ENCODE measurements around the gene COL4A2. TPM values are rescaled to one million over a fixed set of nuclear protein-coding genes. Genes with fewer than 3 reads are reported as not detected.

Gene COL4A2
- total RNA-seq, 1 donor from 2014 or later: 7.6 TPM

- H3K4me3 ChIP-seq (ENCODE audit: low read depth, low read length): no peak overlapping the region
- no peak for DNase-seq (ENCODE audit: low read depth)
- TF ChIP-seq, protein P1, sequence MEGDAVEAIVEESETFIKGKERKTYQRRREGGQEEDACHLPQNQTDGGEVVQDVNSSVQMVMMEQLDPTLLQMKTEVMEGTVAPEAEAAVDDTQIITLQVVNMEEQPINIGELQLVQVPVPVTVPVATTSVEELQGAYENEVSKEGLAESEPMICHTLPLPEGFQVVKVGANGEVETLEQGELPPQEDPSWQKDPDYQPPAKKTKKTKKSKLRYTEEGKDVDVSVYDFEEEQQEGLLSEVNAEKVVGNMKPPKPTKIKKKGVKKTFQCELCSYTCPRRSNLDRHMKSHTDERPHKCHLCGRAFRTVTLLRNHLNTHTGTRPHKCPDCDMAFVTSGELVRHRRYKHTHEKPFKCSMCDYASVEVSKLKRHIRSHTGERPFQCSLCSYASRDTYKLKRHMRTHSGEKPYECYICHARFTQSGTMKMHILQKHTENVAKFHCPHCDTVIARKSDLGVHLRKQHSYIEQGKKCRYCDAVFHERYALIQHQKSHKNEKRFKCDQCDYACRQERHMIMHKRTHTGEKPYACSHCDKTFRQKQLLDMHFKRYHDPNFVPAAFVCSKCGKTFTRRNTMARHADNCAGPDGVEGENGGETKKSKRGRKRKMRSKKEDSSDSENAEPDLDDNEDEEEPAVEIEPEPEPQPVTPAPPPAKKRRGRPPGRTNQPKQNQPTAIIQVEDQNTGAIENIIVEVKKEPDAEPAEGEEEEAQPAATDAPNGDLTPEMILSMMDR (IDR thresholded peaks at IDR 0.05; ENCODE audit: insufficient read depth, low read length, severe bottlenecking): no peak
- no peak for FAIRE-seq
- H3K27me3 ChIP-seq (ENCODE audit: control insufficient read depth, insufficient read depth, low read length): no peaks in the 10 kb centered on the region
- no peaks in the 10 kb centered on the region for H3K36me3 ChIP-seq (ENCODE audit: control insufficient read depth, insufficient read depth, low read length)
These were observed 47.8 kb downstream of the COL4A2 start for GRCh38 chr13:110354715-110355473.

DNA sequence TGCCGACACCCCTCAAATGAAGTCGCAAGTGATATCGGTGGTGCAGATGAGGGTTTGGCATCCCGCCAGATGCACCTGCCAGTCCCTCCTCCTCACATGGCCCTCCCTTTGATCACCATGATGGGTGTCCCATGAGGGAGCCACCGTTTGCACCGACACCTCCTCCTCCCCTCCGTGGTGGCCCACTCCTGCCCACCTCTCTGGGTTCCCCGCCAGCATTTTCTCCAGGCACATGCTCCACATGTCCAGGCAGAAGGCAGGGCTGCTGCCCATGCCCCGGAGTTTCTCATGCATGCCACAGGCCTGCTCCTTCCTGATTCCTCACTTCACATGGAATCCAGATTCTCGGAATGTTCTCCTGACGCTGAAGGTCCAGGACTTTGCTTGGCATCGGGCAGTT, 49.3 kb downstream of the COL4A2 start:
- Histone ChIP-seq H3K4me3 (ENCODE audit: low read depth, low read length) (no peak overlapping the region), H3K27me3 (ENCODE audit: control insufficient read depth, insufficient read depth, low read length) (no peaks in the 10 kb centered on the region), H3K36me3 (ENCODE audit: control insufficient read depth, insufficient read depth, low read length) (no peaks in the 10 kb centered on the region)
- TF ChIP-seq, protein P1 (IDR thresholded peaks at IDR 0.05; ENCODE audit: insufficient read depth, low read length, severe bottlenecking): no peak
- DNase-seq (ENCODE audit: low read depth): no peak
- no peak for FAIRE-seq

- H3K4me3 ChIP-seq (ENCODE audit: low read depth, low read length): no peak overlapping the region
- DNase-seq (ENCODE audit: low read depth): no peak
- TF ChIP-seq, protein P1 (IDR thresholded peaks at IDR 0.05; ENCODE audit: insufficient read depth, low read length, severe bottlenecking): no peak
- H3K27me3 ChIP-seq (ENCODE audit: control insufficient read depth, insufficient read depth, low read length): no peaks in the 10 kb centered on the region
- no peak for FAIRE-seq
- H3K36me3 ChIP-seq (ENCODE audit: control insufficient read depth, insufficient read depth, low read length): peaks cover 1% of the 10 kb centered on the region
These were observed 51.3 kb downstream of the COL4A2 start for GRCh38 chr13:110358381-110358780.

DNA sequence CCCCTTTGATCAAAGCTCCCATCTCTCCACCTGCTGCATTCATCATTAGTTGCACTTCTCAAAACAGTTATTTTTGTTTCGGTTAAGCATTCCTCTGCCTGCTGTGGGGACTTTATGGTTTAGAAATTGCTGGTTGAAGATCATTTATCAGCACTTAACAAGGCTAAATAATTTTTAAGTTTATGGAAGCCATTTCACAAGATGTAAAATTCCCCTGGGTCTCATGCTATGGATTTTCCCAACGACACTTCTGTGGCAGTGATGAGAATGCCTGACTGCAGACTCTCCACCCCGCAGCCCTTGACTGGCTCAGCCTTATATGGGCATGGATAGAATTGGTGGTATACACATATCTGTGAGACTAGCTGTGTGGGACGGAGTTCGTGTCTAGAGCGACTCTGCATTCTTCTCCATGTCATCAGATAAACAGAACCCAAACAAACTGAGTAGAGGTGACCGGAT, 52.8 kb downstream of the COL4A2 start:
- Histone ChIP-seq H3K36me3 (ENCODE audit: control insufficient read depth, insufficient read depth, low read length) (peaks cover 1% of the 10 kb centered on the region), H3K4me3 (ENCODE audit: low read depth, low read length) (no peak overlapping the region), H3K27me3 (ENCODE audit: control insufficient read depth, insufficient read depth, low read length) (no peaks in the 10 kb centered on the region)
- DNase-seq (ENCODE audit: low read depth) (no peak), FAIRE-seq (no peak)
- TF ChIP-seq, protein P1 (IDR thresholded peaks at IDR 0.05; ENCODE audit: insufficient read depth, low read length, severe bottlenecking): no peak

DNA sequence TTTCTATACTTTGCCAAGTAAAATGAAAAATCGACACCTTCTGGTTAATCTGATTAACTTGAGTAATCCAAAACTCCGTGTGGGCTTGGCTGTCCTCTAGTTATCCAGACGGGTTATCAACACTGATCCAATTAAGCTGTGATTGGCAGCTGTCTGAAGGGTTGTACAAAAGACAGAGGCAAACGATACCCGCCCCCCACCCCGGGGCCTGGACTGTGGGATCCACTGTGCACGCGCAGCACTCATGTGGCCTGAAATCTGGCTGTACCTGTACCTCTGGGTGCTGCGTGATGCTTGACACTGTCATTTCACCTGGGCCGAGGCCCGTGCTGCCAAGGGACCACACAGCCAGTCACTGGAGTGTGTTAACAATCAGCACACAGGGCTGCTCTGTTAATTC, 53.5 kb downstream of the COL4A2 start:
- Histone ChIP-seq H3K4me3 (ENCODE audit: low read depth, low read length) (no peak overlapping the region), H3K36me3 (ENCODE audit: control insufficient read depth, insufficient read depth, low read length) (peaks cover 1% of the 10 kb centered on the region), H3K27me3 (ENCODE audit: control insufficient read depth, insufficient read depth, low read length) (no peaks in the 10 kb centered on the region)
- TF ChIP-seq, protein P1 (IDR thresholded peaks at IDR 0.05; ENCODE audit: insufficient read depth, low read length, severe bottlenecking): no peak
- FAIRE-seq (no peak), DNase-seq (ENCODE audit: low read depth) (no peak)
